PC-3 (cell line): ENCODE measurements around the gene C6. TPM values are rescaled to one million over a fixed set of nuclear protein-coding genes. Genes with fewer than 3 reads are reported as not detected.

ENCODE experiments used
- ATAC-seq: fragments of 200-7000 bp; cut with Tn5 transposase; 2 replicates; pipeline ENCODE4 v1.9.1; 2020; ENCODE audit warnings: mild to moderate bottlenecking, moderate library complexity
- BruUV-seq: library from RNA; stranded (reverse); fragments of 400-500 nt; replicated peaks from 2 replicates; lab custom pipeline; 2021; lab: Mats Ljungman, UMichigan
- CTCF ChIA-PET: fragments of 300-600 bp; sonication (Branson Sonifier 250); formaldehyde crosslinking; loops from one replicate; lab custom pipeline; 2022; ENCODE audit warnings: antibody characterized with exemption; lab: Charles Lee
- POLR2A ChIA-PET: fragments of 300-600 bp; sonication (Branson Sonifier 250); formaldehyde crosslinking; loops from one replicate; lab custom pipeline; 2022; ENCODE audit warnings: antibody characterized with exemption; ENCODE audit not compliant: unreplicated experiment; lab: Charles Lee
- DNase-seq: peaks from one replicate; pipeline ENCODE4 v3.0.0-alpha.2; 2015
- H2AFZ ChIP-seq: fragments of 300-600 bp; sonication (generic); 2 replicates; pipeline ENCODE4 v1.6.0; 2016; ENCODE audit warnings: antibody characterized with exemption, low read length
- H3F3A ChIP-seq: fragments of 300-600 bp; sonication (generic); one replicate; pipeline ENCODE4 v1.6.0; 2017; ENCODE audit warnings: antibody characterized with exemption, low read length, control low read depth, mild to moderate bottlenecking; ENCODE audit not compliant: unreplicated experiment
- H3K27ac ChIP-seq: fragments of 300-600 bp; sonication (generic); 2 replicates; pipeline ENCODE4 v1.5.1; 2016; ENCODE audit warnings: mild to moderate bottlenecking, low read length
- H3K27me3 ChIP-seq: fragments of 300-600 bp; sonication (generic); 2 replicates; pipeline ENCODE4 v1.6.1; 2016; ENCODE audit warnings: low read length, mixed read lengths
- H3K36me3 ChIP-seq: fragments of 300-600 bp; sonication (generic); 2 replicates; pipeline ENCODE4 v1.6.1; 2016; ENCODE audit warnings: low read depth, mixed run types, low read length, mixed read lengths
- H3K4me1 ChIP-seq: fragments of 300-600 bp; sonication (generic); 2 replicates; pipeline ENCODE4 v1.5.1; 2016; ENCODE audit warnings: low read length; ENCODE audit not compliant: insufficient read depth
- H3K4me2 ChIP-seq: fragments of 300-600 bp; sonication (generic); 2 replicates; pipeline ENCODE4 v1.6.0; 2016; ENCODE audit warnings: low read length
- H3K4me3 ChIP-seq: fragments of 300-600 bp; sonication (generic); 2 replicates; pipeline ENCODE4 v1.5.1; 2016; ENCODE audit warnings: mild to moderate bottlenecking, low read length, mixed read lengths
- H3K79me2 ChIP-seq: fragments of 300-600 bp; sonication (generic); 2 replicates; pipeline ENCODE4 v1.6.1; 2017; ENCODE audit warnings: low read length, mixed read lengths
- H3K9ac ChIP-seq: fragments of 300-600 bp; sonication (generic); 2 replicates; pipeline ENCODE4 v1.6.0; 2016; ENCODE audit warnings: mild to moderate bottlenecking, low read length
- H3K9me2 ChIP-seq: fragments of 300-600 bp; sonication (generic); replicated peaks from 2 replicates; pipeline ENCODE4 v1.6.1; 2016; ENCODE audit warnings: mixed run types, low read length, mixed read lengths
- H3K9me3 ChIP-seq: fragments of 300-600 bp; sonication (generic); 2 replicates; pipeline ENCODE4 v1.6.1; 2016; ENCODE audit warnings: low read length, mixed read lengths
- H4K20me1 ChIP-seq: fragments of 300-600 bp; sonication (generic); 2 replicates; pipeline ENCODE4 v1.6.1; 2016; ENCODE audit warnings: low read length, mixed read lengths
- EZH2 ChIP-seq: fragments of 300-600 bp; sonication (generic); IDR thresholded peaks from one replicate; pipeline ENCODE4 v1.6.1; 2017; ENCODE audit warnings: antibody characterized with exemption, mild to moderate bottlenecking, low read length; ENCODE audit not compliant: unreplicated experiment
- EZH2phosphoT487 ChIP-seq: fragments of 300-600 bp; sonication (generic); IDR thresholded peaks from 2 replicates; pipeline ENCODE4 v1.6.1; 2018; ENCODE audit warnings: mild to moderate bottlenecking, antibody characterized with exemption, low read length, borderline replicate concordance
- intact Hi-C: fragments of 100-400 bp; cut with micrococcal nuclease; formaldehyde crosslinking; loops from 2 replicates; pipeline ENCODE4 v1.9.0; 2023
- total RNA-seq: library from RNA; depleted of rRNA; stranded (reverse); fragments of >200 nt; gene quantifications from 2 replicates; pipeline ENCODE4 v1.2.3, GENCODE V29; 2014
- TF ChIP-seq, protein P1 (sequence below): fragments of 300-600 bp; sonication (generic); conservative IDR thresholded peaks from 2 replicates; pipeline ENCODE4 v1.5.1; 2017; ENCODE audit warnings: antibody characterized with exemption, low read depth, mild to moderate bottlenecking, low read length

C6 gene
- total RNA-seq, 1 experiment from 2014 or later = not detected

DNA sequence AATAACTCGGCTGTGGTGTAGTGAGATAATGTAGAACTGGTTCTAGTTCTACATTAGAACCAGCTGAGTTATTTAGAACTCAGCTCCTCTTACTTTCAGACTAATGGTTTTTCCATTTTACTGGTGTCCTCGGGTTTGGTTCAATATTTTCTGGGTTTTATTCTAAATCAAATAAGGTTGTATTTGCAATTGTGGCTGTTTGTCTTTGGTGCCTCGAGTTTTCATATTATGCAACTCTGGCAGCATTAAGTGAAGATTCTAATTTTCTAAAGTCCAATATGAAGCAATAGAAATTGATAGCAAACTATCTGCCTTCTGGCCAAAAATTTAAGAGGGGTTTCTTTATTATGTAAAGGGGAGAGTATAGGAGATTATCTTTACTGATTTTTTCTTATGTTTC lies 19.0 kb downstream of the C6 start:
- H3K4me2 ChIP-seq = no peak overlapping the region
- ATAC-seq (no peak), DNase-seq (no peak)
- H3K36me3 ChIP-seq = no peaks in the 10 kb centered on the region
- intact Hi-C loops = loop anchor here (5.0 kb wide), 1 partner anchor 292 kb away; no protein-coding TSS in a partner anchor
- H3F3A ChIP-seq = no peaks in the 10 kb centered on the region
- no peaks in the 10 kb centered on the region for H3K79me2 ChIP-seq
- H3K9me2 ChIP-seq = no peaks in the 10 kb centered on the region
- ChIA-PET CTCF (no interaction called here), POLR2A (no interaction called here)
- no peak overlapping the region for H2AFZ ChIP-seq
- no peaks in the 10 kb centered on the region for H4K20me1 ChIP-seq
- H3K4me3 ChIP-seq = no peak overlapping the region
- no peaks in the 10 kb centered on the region for H3K27me3 ChIP-seq
- BruUV-seq = no TSS peak
- TF ChIP-seq, protein P1, sequence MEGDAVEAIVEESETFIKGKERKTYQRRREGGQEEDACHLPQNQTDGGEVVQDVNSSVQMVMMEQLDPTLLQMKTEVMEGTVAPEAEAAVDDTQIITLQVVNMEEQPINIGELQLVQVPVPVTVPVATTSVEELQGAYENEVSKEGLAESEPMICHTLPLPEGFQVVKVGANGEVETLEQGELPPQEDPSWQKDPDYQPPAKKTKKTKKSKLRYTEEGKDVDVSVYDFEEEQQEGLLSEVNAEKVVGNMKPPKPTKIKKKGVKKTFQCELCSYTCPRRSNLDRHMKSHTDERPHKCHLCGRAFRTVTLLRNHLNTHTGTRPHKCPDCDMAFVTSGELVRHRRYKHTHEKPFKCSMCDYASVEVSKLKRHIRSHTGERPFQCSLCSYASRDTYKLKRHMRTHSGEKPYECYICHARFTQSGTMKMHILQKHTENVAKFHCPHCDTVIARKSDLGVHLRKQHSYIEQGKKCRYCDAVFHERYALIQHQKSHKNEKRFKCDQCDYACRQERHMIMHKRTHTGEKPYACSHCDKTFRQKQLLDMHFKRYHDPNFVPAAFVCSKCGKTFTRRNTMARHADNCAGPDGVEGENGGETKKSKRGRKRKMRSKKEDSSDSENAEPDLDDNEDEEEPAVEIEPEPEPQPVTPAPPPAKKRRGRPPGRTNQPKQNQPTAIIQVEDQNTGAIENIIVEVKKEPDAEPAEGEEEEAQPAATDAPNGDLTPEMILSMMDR = no peak
- TF ChIP-seq EZH2 (no peak), EZH2phosphoT487 (no peak)
- H3K9ac ChIP-seq = no peak overlapping the region
- no peaks in the 10 kb centered on the region for H3K9me3 ChIP-seq
- no peak overlapping the region for H3K27ac ChIP-seq
- peaks cover 24% of the 10 kb centered on the region for H3K4me1 ChIP-seq

DNA sequence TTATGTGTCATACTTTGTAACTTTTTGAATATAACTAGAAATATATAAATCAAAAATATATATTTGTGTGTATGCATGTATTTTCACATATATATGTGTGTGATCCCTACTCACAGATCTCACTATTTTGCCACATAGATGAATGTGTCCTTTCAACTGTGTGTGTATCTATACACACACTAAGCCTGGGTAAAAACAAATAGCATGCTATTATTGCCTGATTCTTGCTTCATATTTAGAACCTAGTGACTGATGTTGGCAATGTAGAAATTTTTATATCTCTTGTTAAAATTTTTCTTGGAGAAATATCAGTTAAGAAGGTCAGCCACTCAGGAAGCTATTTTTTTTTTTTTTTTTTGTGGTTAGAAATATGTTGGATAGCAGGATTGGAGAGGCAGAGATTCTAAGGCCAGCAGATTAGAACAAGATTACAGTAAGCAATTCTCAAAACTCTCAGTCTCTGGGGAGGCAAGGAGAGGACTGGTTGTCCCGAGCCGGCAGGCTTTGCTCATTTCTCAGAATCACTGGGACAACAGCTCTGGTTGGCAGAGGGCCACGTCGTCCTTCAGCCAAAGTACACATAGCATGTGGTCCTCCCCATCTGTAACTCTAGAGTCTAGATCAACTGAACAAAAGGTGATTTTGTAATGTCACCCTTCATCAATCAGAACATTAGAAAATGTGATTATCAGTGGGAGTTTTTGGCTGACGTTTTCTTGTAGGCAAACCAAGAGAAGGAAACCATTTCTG lies 19.7 kb downstream of the C6 start:
- no peaks in the 10 kb centered on the region for H3K9me3 ChIP-seq
- no peaks in the 10 kb centered on the region for H3K27me3 ChIP-seq
- H3K4me1 ChIP-seq = peaks cover 24% of the 10 kb centered on the region
- DNase-seq = peak; percentile 87
- no peak overlapping the region for H3K4me3 ChIP-seq
- no peaks in the 10 kb centered on the region for H3K79me2 ChIP-seq
- TF ChIP-seq EZH2phosphoT487 (no peak), EZH2 (no peak)
- TF ChIP-seq, protein P1 = no peak
- no peaks in the 10 kb centered on the region for H3K36me3 ChIP-seq
- no peaks in the 10 kb centered on the region for H4K20me1 ChIP-seq
- BruUV-seq = no TSS peak
- ChIA-PET CTCF (no interaction called here), POLR2A (interaction anchor here (0.6 kb wide), 1 partner anchor 113 kb away, joined by 11 read pairs; no protein-coding TSS in a partner anchor)
- H3K27ac ChIP-seq = no peak overlapping the region
- H3K9ac ChIP-seq = no peak overlapping the region
- intact Hi-C loops = loop anchor here (5.0 kb wide), 1 partner anchor 291 kb away; no protein-coding TSS in a partner anchor
- H3F3A ChIP-seq = no peaks in the 10 kb centered on the region
- H2AFZ ChIP-seq = no peak overlapping the region
- H3K4me2 ChIP-seq = no peak overlapping the region
- no peaks in the 10 kb centered on the region for H3K9me2 ChIP-seq
- peak; percentile 25; the same call in 1 of the 2 replicates for ATAC-seq
